WERI-Rb-1 (cell line): ENCODE results near the gene NXN.
"Not testable (repeated sequence)": the region's sequence is repeated elsewhere in the genome, so short reads cannot be mapped to it uniquely, and the experiment has no call there.

Experiments
- DNase-seq: peaks from one replicate; pipeline ENCODE4 v3.0.0-alpha.2; 2020
- H3K27ac ChIP-seq: fragments of 250-450 bp; sonication (Bioruptor Pico); 2 replicates; pipeline ENCODE4 v1.5.1; 2020; ENCODE audit warnings: mild to moderate bottlenecking, moderate library complexity
- H3K27me3 ChIP-seq: fragments of 250-450 bp; sonication (Bioruptor Pico); 2 replicates; pipeline ENCODE4 v1.5.1; 2021; ENCODE audit warnings: mild to moderate bottlenecking, low read depth, moderate library complexity; ENCODE audit not compliant: insufficient read depth, severe bottlenecking
- H3K36me3 ChIP-seq: fragments of 250-450 bp; sonication (Bioruptor Pico); 2 replicates; pipeline ENCODE4 v1.5.1; 2020; ENCODE audit warnings: mild to moderate bottlenecking, moderate library complexity
- H3K4me3 ChIP-seq: 2 replicates; pipeline ENCODE4 v1.5.1; 2011; ENCODE audit warnings: low read depth, mild to moderate bottlenecking, control low read depth, low read length
- H3K9me3 ChIP-seq: fragments of 250-450 bp; sonication (Bioruptor Pico); 2 replicates; pipeline ENCODE4 v1.5.1; 2021; ENCODE audit warnings: mild to moderate bottlenecking, moderate library complexity; ENCODE audit not compliant: severe bottlenecking
- CTCF ChIP-seq: IDR thresholded peaks from 2 replicates; pipeline ENCODE4 v1.5.1; 2011; ENCODE audit warnings: low read depth, mild to moderate bottlenecking, control low read depth, inconsistent platforms, low read length

NXN gene

DNA sequence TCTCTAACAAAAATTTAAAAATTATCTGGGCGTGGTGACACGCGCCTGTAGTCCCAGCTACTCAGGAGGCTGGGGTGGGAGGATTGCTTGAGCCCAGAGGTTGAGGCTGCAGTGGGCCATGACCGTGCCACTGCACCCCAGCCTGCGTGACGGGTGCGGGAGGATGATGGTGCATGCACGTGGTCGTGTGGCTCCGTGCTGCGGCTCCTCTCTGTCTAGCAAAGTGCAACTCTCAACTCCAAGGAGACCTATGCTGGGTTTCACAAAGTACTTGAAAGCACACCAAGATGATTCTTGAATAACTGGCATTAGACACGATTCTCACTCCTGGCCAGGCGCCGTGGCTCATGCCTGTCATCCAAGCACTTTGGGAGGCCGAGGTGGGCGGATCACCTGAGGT is 25.8 kb downstream of the NXN start:
- Histone ChIP-seq H3K27ac (no peak overlapping the region), H3K27me3 (no peaks in the 10 kb centered on the region), H3K4me3 (no peak overlapping the region), H3K9me3 (no peaks in the 10 kb centered on the region), H3K36me3 (no peaks in the 10 kb centered on the region)
- no peak for DNase-seq
- no peak for TF ChIP-seq CTCF

DNA sequence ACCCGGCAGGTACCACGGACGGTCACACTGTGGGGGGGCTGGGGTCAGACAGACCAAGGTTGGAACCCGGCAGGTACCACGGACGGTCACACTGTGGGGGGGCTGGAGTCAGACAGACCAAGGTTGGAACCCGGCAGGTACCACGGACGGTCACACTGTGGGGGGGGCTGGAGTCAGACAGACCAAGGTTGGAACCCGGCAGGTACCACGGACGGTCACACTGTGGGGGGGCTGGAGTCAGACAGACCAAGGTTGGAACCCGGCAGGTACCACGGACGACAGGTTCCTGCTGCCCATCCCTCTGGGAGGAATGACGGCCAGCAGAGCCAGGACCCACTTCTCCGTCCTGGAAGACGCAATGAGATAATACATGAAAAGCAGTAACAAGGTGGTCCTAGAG is 27.0 kb downstream of the NXN start:
- not testable (repeated sequence) for H3K27ac ChIP-seq, H3K36me3 ChIP-seq, H3K27me3 ChIP-seq, DNase-seq, H3K4me3 ChIP-seq, H3K9me3 ChIP-seq

DNA sequence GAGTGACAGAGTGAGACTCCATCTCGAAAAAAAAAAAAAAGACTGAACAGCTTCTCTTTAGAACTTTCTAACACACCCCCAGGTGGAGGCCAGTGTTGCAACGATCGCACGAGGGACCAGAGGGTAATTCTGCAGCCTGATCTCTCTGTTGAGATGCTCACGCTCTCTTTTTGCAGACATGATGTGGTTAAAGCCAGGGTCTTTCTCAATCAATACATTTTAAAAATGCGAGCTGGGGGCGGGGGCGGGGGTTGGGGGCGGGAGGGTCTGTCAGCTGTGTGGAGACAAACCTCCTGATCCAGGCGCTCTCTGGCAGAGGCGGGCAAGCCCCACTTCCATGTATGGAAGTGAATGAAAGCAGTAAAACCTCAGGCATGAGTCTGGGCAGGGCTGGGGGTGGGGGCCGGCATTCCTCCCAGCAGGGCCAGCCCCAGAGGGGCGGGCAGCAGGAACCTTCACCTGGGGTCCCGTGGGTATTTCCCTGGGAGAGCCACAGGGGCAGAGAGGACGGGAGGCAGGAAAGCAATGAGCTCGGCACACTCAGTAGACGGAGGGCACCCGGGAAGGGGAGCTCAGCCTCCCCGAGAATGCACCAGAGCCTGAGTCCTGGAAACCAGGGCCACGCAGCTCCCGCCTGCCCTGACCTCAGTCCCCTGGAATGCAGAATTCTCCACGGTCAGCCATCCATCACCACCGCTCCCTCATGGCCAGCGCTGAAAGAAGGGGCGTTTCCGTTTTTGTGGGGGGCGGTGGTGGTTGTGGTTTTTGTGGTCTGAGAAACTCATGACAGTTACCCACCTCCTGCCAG is 28.0 kb downstream of the NXN start:
- no peak for DNase-seq
- no peak overlapping the region for H3K27ac ChIP-seq

GRCh38 chr17:949623-950303 is 29.8 kb downstream of the NXN start:
- no peaks in the 10 kb centered on the region for H3K27me3 ChIP-seq
- no peak for TF ChIP-seq CTCF
- no peak for DNase-seq
- H3K27ac ChIP-seq = no peak overlapping the region
- H3K36me3 ChIP-seq = no peaks in the 10 kb centered on the region; the same call in 1 of the 2 replicates
- H3K9me3 ChIP-seq = no peaks in the 10 kb centered on the region
- no peak overlapping the region for H3K4me3 ChIP-seq

More for the DNA sequence above, 28.0 kb downstream of the NXN start:
- TF ChIP-seq CTCF = no peak
- Histone ChIP-seq H3K4me3 (no peak overlapping the region), H3K27me3 (no peaks in the 10 kb centered on the region), H3K9me3 (no peaks in the 10 kb centered on the region), H3K36me3 (no peaks in the 10 kb centered on the region; the same call in 1 of the 2 replicates)

GRCh38 chr17:948284-948852 is 31.2 kb downstream of the NXN start:
- Histone ChIP-seq H3K36me3 (no peaks in the 10 kb centered on the region; the same call in 1 of the 2 replicates), H3K9me3 (no peaks in the 10 kb centered on the region), H3K27me3 (no peaks in the 10 kb centered on the region), H3K4me3 (no peak overlapping the region), H3K27ac (no peak overlapping the region)
- no peak for TF ChIP-seq CTCF
- DNase-seq = no peak

DNA sequence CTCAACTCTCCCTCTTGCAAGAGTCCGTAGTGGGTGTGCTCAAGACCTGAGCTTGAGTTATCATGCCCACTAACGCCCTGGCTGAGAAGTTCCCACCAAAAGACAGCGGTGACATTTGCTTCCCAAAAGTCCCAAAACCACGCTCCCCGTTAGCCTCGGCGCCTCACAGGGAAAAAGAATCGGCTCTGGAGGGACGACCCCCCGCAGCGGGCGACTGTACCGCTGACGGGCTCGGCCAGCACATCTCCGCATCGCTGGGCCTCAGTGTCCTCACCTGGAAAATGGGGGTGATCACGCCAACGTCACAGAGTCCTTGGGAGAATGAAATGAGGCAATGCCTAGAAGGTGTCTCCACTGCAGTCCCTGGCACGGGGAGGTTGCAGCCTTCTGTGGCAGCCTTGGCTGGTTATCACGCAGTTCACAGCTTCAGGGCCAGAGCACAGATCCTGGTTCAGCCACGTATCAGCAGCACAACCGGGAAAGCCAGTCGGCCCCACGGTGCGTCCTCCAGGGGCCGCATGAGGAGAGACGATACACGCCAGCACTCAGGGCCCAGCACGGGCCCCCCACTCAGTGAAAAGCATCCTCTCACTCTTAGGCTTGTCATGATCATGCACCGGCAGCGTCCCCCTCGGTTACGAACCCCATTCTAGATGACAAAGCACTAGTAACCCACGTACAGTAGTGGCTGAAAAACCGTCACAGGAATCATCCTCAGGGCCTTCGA is 32.9 kb downstream of the NXN start:
- H3K27ac ChIP-seq = no peak overlapping the region
- no peak overlapping the region for H3K4me3 ChIP-seq
- no peaks in the 10 kb centered on the region for H3K9me3 ChIP-seq
- no peak for DNase-seq
- TF ChIP-seq CTCF = no peak
- H3K36me3 ChIP-seq = no peaks in the 10 kb centered on the region; the same call in 1 of the 2 replicates
- no peaks in the 10 kb centered on the region for H3K27me3 ChIP-seq
